CD4-positive, alpha-beta memory T cell (primary cell): ENCODE results near the gene ST8SIA5. TPM values are rescaled to one million over a fixed set of nuclear protein-coding genes. Genes with fewer than 3 reads are reported as not detected.

Source experiments
- CTCF ChIA-PET: fragments of 350-600 bp; sonication (Branson Sonifier 250); formaldehyde crosslinking; loops from one replicate; lab custom pipeline; 2021; ENCODE audit warnings: inconsistent platforms; ENCODE audit not compliant: partially characterized antibody; lab: Charles Lee
- POLR2A ChIA-PET: fragments of 350-600 bp; sonication (Branson Sonifier 250); formaldehyde crosslinking; loops from one replicate; lab custom pipeline; 2021; ENCODE audit not compliant: partially characterized antibody; lab: Charles Lee
- DNase-seq, 5 donors: peaks; one replicate each; pipeline versions ENCODE4 v3.0.0 to v3.0.0-alpha.2; 2020 to 2022; ENCODE audit warnings: mixed read lengths in 1 of 5
- H3K27ac ChIP-seq: one replicate; pipeline ENCODE4 v1.7.0; 2013; ENCODE audit warnings: low read depth, low read length
- H3K27me3 ChIP-seq: 2 replicates; pipeline ENCODE4 v1.7.0; 2013; ENCODE audit warnings: mild to moderate bottlenecking, low read length, moderate library complexity; ENCODE audit not compliant: insufficient read depth
- H3K36me3 ChIP-seq: 2 replicates; pipeline ENCODE4 v1.7.0; 2013; ENCODE audit warnings: mild to moderate bottlenecking, low read length, moderate library complexity; ENCODE audit not compliant: insufficient read depth
- H3K4me1 ChIP-seq: 2 replicates; pipeline ENCODE4 v1.7.0; 2013; ENCODE audit warnings: mild to moderate bottlenecking, low read length, moderate library complexity; ENCODE audit not compliant: insufficient read depth
- H3K4me3 ChIP-seq, 2 donors: one replicate each; pipeline ENCODE4 v1.7.0; 2013; ENCODE audit warnings: low read length in 2 of 2, mild to moderate bottlenecking in 1 of 2
- H3K9me3 ChIP-seq, 2 donors: one replicate each; pipeline ENCODE4 v1.7.0; 2013; ENCODE audit warnings: low read length in 2 of 2, control low read depth in 1 of 2; ENCODE audit not compliant: control insufficient read depth in 1 of 2
- H3K27ac Mint-ChIP-seq, 7 donors: one replicate each; pipeline ENCODE4 v1.8.0; 2020 to 2021; ENCODE audit warnings: mixed read lengths in 7 of 7, mild to moderate bottlenecking in 6 of 7, inconsistent platforms in 3 of 7, moderate library complexity in 3 of 7
- H3K27me3 Mint-ChIP-seq, 2 donors: one replicate each; pipeline ENCODE4 v1.8.0; 2020 to 2021; ENCODE audit warnings: mixed read lengths in 2 of 2
- H3K36me3 Mint-ChIP-seq, 2 donors: one replicate each; pipeline ENCODE4 v1.8.0; 2020 to 2021; ENCODE audit warnings: mixed read lengths in 2 of 2, inconsistent platforms in 1 of 2, mild to moderate bottlenecking in 1 of 2
- H3K4me1 Mint-ChIP-seq, 4 donors: one replicate each; pipeline ENCODE4 v1.8.0; 2020 to 2021; ENCODE audit warnings: mixed read lengths in 4 of 4, mild to moderate bottlenecking in 1 of 4
- H3K4me3 Mint-ChIP-seq, 8 donors: one replicate each; pipeline ENCODE4 v1.8.0; 2020 to 2021; ENCODE audit warnings: mixed read lengths in 8 of 8, mild to moderate bottlenecking in 7 of 8, moderate library complexity in 6 of 8, inconsistent platforms in 3 of 8
- H3K9me3 Mint-ChIP-seq, 8 donors: one replicate each; pipeline ENCODE4 v1.8.0; 2020 to 2021; ENCODE audit warnings: mixed read lengths in 8 of 8, mild to moderate bottlenecking in 5 of 8, inconsistent platforms in 3 of 8, moderate library complexity in 1 of 8
- intact Hi-C: fragments of 100-400 bp; cut with micrococcal nuclease; formaldehyde crosslinking; loops from one replicate; pipeline ENCODE4 v1.15.1; 2023
- polyA plus RNA-seq, 2 donors: library from polyadenylated mRNA; unstranded; fragments of 300-500 nt; fragmentation: Illumina TruSeq; gene quantifications; one replicate each; pipeline ENCODE4 v1.2.3, GENCODE V29; 2021
- total RNA-seq, 2 experiments: library from RNA; stranded (reverse); gene quantifications; one replicate each; pipeline ENCODE4 v1.2.3, GENCODE V29; 2021

Gene ST8SIA5
- total and polyA plus RNA-seq, 4 experiments from 2014 or later: not detected

- H3K27me3 ChIP-seq: no peaks in the 10 kb centered on the region
- H3K27ac ChIP-seq: no peak overlapping the region
- Mint-ChIP-seq H3K36me3 (no peaks in the 10 kb centered on the region), H3K27me3 (peaks cover 3 to 4% of the 10 kb centered on the region in 2 donors), H3K4me1 (peaks cover 11 to 21% (median 13%) of the 10 kb centered on the region in 4 donors), H3K27ac (no peak overlapping the region), H3K4me3 (no peak overlapping the region), H3K9me3 (peaks cover 0 to 2% (median 0%) of the 10 kb centered on the region in 8 donors)
- POLR2A ChIA-PET: no interaction called here
- peaks cover 13% of the 10 kb centered on the region for H3K4me1 ChIP-seq
- no peak for DNase-seq
- CTCF ChIA-PET: interaction anchor here (0.7 to 1.2 kb wide), 2 partner anchors 9 to 17 kb away, joined by 3 to 5 read pairs; no protein-coding TSS in a partner anchor
- no peak overlapping the region for H3K4me3 ChIP-seq
- H3K36me3 ChIP-seq: no peaks in the 10 kb centered on the region
- intact Hi-C loops: no loop called here
- no peaks in the 10 kb centered on the region for H3K9me3 ChIP-seq
These were observed 81.7 kb downstream of the ST8SIA5 start for GRCh38 chr18:46675112-46675511.

DNA sequence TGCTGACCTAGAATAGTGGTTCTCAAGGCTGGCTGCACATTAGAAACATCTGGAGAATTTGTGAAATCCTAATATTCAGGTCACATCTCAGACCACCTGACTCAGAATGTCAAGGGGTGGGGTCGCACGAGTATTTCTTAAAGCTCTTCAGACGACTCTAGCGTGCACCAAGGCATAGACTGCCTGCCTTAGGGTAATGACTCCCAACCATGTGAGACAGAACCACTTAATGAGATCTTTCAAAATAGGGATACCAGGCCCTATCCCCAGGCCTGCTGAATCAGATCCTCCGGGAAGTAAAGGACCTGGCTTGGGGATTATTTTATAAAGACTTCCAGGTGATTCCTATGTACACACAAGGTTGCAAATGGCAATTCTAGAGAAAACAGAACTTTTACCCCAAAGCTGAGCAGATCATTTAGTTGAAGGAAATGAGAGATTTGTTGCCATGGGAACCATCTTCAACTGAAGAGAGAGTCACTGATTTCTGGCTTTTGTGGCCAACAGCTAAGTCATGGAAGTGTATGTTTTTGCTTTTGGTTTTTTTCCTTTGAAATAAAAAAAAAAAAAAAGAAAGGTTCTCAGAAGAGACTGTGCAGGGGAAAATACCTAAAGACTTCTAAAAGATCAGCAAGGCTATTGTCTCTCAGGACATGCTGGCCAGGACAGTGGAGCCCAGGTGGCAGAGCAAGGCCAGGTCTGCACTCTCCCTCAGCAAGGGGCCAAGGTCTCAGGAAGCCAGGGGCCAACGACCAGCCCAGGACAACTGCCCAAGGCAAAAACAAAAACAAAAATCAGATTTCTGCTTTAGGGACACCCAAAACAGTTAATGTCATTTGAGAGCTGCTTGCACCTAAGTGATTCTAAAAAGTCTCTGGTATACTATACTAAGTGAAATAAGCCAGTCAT is 84.5 kb downstream of the ST8SIA5 start:
- Histone ChIP-seq H3K36me3 (no peaks in the 10 kb centered on the region), H3K4me1 (peaks cover 13% of the 10 kb centered on the region), H3K27me3 (no peaks in the 10 kb centered on the region), H3K27ac (no peak overlapping the region), H3K9me3 (no peaks in the 10 kb centered on the region), H3K4me3 (no peak overlapping the region)
- no peak overlapping the region for H3K4me3 Mint-ChIP-seq
- peak in 4 of 5 donors; percentile 20 to 59 (median 51) for DNase-seq
- peaks cover 0 to 2% (median 0%) of the 10 kb centered on the region in 8 donors for H3K9me3 Mint-ChIP-seq
- POLR2A ChIA-PET: no interaction called here
- H3K27ac Mint-ChIP-seq: peak overlapping the region in 6 of 7 donors; percentile 17 to 74 (median 57)
- intact Hi-C loops: no loop called here
- CTCF ChIA-PET: interaction anchor here (1.1 to 1.9 kb wide), 2 partner anchors 14 to 16 kb away, joined by 3 to 12 read pairs; partner anchors contain the start of gene LOXHD1
- peaks cover 3% of the 10 kb centered on the region in 2 donors for H3K27me3 Mint-ChIP-seq
- H3K36me3 Mint-ChIP-seq: no peaks in the 10 kb centered on the region
- peaks cover 11 to 21% (median 13%) of the 10 kb centered on the region in 4 donors for H3K4me1 Mint-ChIP-seq

DNA sequence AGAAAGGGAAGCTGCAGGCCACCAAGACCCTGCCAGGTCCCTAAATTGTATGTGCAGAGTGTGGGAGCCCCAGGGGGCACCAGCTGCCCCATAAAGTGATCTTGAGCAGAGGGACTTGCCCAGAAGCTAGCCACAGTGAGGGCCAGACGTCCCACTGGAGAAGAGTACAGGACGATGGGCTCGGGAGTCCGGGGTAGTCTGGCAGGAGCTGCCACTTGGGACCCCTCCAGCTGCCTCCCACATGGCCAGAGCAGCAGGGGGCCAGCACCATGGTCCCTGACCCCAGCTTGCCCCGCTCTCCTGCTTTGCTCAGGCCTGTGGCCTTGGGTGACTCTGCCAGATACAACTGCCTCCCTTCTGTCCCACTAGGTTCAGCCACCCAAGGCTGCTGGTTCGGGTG is 88.2 kb downstream of the ST8SIA5 start:
- DNase-seq: no peak
- Histone ChIP-seq H3K36me3 (no peaks in the 10 kb centered on the region), H3K4me1 (peaks cover 13% of the 10 kb centered on the region), H3K9me3 (no peaks in the 10 kb centered on the region), H3K27ac (no peak overlapping the region), H3K4me3 (no peak overlapping the region), H3K27me3 (no peaks in the 10 kb centered on the region)
- no peaks in the 10 kb centered on the region for H3K36me3 Mint-ChIP-seq
- POLR2A ChIA-PET: no interaction called here
- intact Hi-C loops: no loop called here
- H3K9me3 Mint-ChIP-seq: no peaks in the 10 kb centered on the region
- no peak overlapping the region for H3K27ac Mint-ChIP-seq
- H3K4me1 Mint-ChIP-seq: peaks cover 11 to 17% (median 13%) of the 10 kb centered on the region in 4 donors
- H3K4me3 Mint-ChIP-seq: no peak overlapping the region
- CTCF ChIA-PET: no interaction called here
- peaks cover 0 to 3% of the 10 kb centered on the region in 2 donors for H3K27me3 Mint-ChIP-seq

DNA sequence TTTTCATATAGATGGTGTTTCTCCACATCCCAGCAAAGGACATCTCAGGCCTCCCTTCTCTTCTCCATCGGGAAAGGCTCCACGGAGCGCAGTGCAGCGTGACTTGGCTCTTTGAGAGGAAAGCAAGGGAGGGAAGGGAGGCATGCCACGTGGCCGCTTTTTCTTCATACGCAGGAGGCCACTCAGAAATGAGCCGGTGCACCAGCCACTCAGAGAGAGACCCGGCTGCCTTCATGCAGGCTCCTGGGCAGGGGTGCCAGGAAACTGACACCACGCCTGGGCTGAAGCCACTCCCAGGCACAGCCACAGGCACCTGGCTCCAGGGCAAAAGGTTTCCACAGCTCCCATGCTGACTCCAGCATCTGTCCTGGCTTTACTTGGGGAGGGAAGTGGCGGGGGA is 88.7 kb downstream of the ST8SIA5 start:
- no peaks in the 10 kb centered on the region for H3K9me3 ChIP-seq
- Mint-ChIP-seq H3K27ac (no peak overlapping the region), H3K9me3 (no peaks in the 10 kb centered on the region), H3K36me3 (no peaks in the 10 kb centered on the region), H3K27me3 (peaks cover 0 to 3% of the 10 kb centered on the region in 2 donors), H3K4me1 (peaks cover 9 to 17% (median 13%) of the 10 kb centered on the region in 4 donors), H3K4me3 (no peak overlapping the region)
- DNase-seq: no peak
- peaks cover 13% of the 10 kb centered on the region for H3K4me1 ChIP-seq
- H3K4me3 ChIP-seq: no peak overlapping the region
- no peaks in the 10 kb centered on the region for H3K27me3 ChIP-seq
- H3K36me3 ChIP-seq: no peaks in the 10 kb centered on the region
- CTCF ChIA-PET: interaction anchor here (1.2 to 2.8 kb wide), 2 partner anchors 10 to 495 kb away, joined by 3 to 13 read pairs; a partner anchor contains a TSS
- POLR2A ChIA-PET: no interaction called here
- H3K27ac ChIP-seq: no peak overlapping the region
- intact Hi-C loops: no loop called here

DNA sequence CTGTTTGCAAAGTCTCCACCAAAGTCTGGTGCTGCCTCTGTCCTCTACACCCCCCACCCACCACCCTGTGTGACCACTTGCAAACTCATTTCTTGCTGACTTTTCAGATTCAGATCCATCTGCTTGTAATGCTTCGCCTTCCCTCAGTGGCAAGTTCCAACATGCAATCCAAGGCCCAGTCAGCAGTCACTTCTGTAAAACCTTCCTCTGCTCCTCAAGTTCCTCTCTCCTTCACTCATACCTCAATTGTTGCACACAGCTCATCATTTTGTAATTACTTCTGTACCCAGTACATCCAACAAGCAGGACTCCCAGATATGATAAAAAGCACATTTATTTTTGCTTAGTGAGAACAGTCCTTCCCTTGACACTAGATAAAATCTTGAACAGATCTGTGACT is 93.3 kb downstream of the ST8SIA5 start:
- DNase-seq: no peak

GRCh38 chr18:46660957-46661749 is 95.7 kb downstream of the ST8SIA5 start:
- no peak overlapping the region for H3K27ac Mint-ChIP-seq
- intact Hi-C loops: no loop called here
- peaks cover 0 to 3% of the 10 kb centered on the region in 2 donors for H3K27me3 Mint-ChIP-seq
- H3K4me1 Mint-ChIP-seq: no peaks in the 10 kb centered on the region
- H3K9me3 Mint-ChIP-seq: no peaks in the 10 kb centered on the region
- CTCF ChIA-PET: interaction anchor here (1.2 to 9.0 kb wide), 7 partner anchors 10 to 513 kb away, joined by 3 to 190 read pairs (median 7); a partner anchor contains a TSS
- Histone ChIP-seq H3K27me3 (no peaks in the 10 kb centered on the region), H3K4me3 (no peak overlapping the region), H3K4me1 (no peaks in the 10 kb centered on the region), H3K9me3 (no peaks in the 10 kb centered on the region), H3K27ac (no peak overlapping the region), H3K36me3 (no peaks in the 10 kb centered on the region)
- no peaks in the 10 kb centered on the region for H3K36me3 Mint-ChIP-seq
- H3K4me3 Mint-ChIP-seq: no peak overlapping the region
- DNase-seq: no peak
- POLR2A ChIA-PET: no interaction called here

More for the DNA sequence above, 93.3 kb downstream of the ST8SIA5 start:
- Histone ChIP-seq H3K36me3 (no peaks in the 10 kb centered on the region), H3K27me3 (no peaks in the 10 kb centered on the region), H3K4me3 (no peak overlapping the region), H3K9me3 (no peaks in the 10 kb centered on the region), H3K4me1 (no peaks in the 10 kb centered on the region), H3K27ac (no peak overlapping the region)
- Mint-ChIP-seq H3K9me3 (no peaks in the 10 kb centered on the region), H3K4me1 (no peaks in the 10 kb centered on the region), H3K27ac (no peak overlapping the region), H3K36me3 (no peaks in the 10 kb centered on the region), H3K27me3 (peaks cover 0 to 3% of the 10 kb centered on the region in 2 donors), H3K4me3 (no peak overlapping the region)
- ChIA-PET CTCF (interaction anchor here (9.0 kb wide), 1 partner anchor 515 kb away, joined by 190 read pairs; no protein-coding TSS in a partner anchor), POLR2A (no interaction called here)
- intact Hi-C loops: no loop called here
